ENCODE data around the gene NHLH2.

Gene NHLH2

GRCh38 chr1:115796897-115797296 lies 44.0 kb downstream of the NHLH2 start:
- no peak for DNase-seq

- DNase-seq = no peak
Measured at GRCh38 chr1:115796036-115796435, 44.9 kb downstream of the NHLH2 start.

GRCh38 chr1:115794976-115795639 lies 45.8 kb downstream of the NHLH2 start:
- DNase-seq = no peak

GRCh38 chr1:115793162-115793561 lies 47.8 kb downstream of the NHLH2 start:
- no peak for DNase-seq

GRCh38 chr1:115791816-115792215 lies 49.1 kb downstream of the NHLH2 start:
- no peak for DNase-seq

GRCh38 chr1:115790846-115791245 lies 50.1 kb downstream of the NHLH2 start:
- DNase-seq = no peak

- no peak for DNase-seq
Measured at GRCh38 chr1:115790356-115790755, 50.6 kb downstream of the NHLH2 start.

All from CD4-positive, alpha-beta T cell treated with Interleukin-12 subunit alpha and Interleukin-12 subunit beta, for 1 hour (primary cell).